Measurements from ENCODE around the gene SGK1. TPM values are rescaled to one million over a fixed set of nuclear protein-coding genes. Genes with fewer than 3 reads are reported as not detected.

Gene SGK1
- total and polyA plus RNA-seq, 12 donors = 86.0 to 685 (median 192) TPM

GRCh38 chr6:134147034-134147533, 170.8 kb downstream of the SGK1 start:
- 88 to 97% (median 94%) methylated on average over 9 of the region's 9 CpGs for WGBS, 4 donors
- H3K27ac ChIP-seq = no peak overlapping the region
- intact Hi-C loops (cut with DNase I) = no loop called here
- no peak for DNase-seq
- H3K4me3 ChIP-seq = no peak overlapping the region
- H3K4me1 ChIP-seq (replicated peaks in 1 of 2) = no peaks in the 10 kb centered on the region
- H3K36me3 ChIP-seq (replicated peaks in 1 of 2) = no peaks in the 10 kb centered on the region
- TF ChIP-seq POLR2A (IDR thresholded peaks at IDR 0.05) (no peak), CTCF (IDR thresholded peaks at IDR 0.05) (no peak)
- no peaks in the 10 kb centered on the region for H3K9me3 ChIP-seq (replicated peaks in 1 of 3)
- H3K27me3 ChIP-seq = no peaks in the 10 kb centered on the region

GRCh38 chr6:134146268-134147033, 171.5 kb downstream of the SGK1 start:
- intact Hi-C loops (cut with DNase I) = no loop called here
- 79 to 91% (median 85%) methylated on average over 7 of the region's 7 CpGs for WGBS, 4 donors
- no peak for DNase-seq
- H3K4me3 ChIP-seq = no peak overlapping the region
- no peaks in the 10 kb centered on the region for H3K27me3 ChIP-seq
- no peaks in the 10 kb centered on the region for H3K9me3 ChIP-seq (replicated peaks in 1 of 3)
- TF ChIP-seq POLR2A (IDR thresholded peaks at IDR 0.05) (no peak), CTCF (IDR thresholded peaks at IDR 0.05) (no peak)
- no peaks in the 10 kb centered on the region for H3K4me1 ChIP-seq (replicated peaks in 1 of 2)
- no peaks in the 10 kb centered on the region for H3K36me3 ChIP-seq (replicated peaks in 1 of 2)
- H3K27ac ChIP-seq = no peak overlapping the region

GRCh38 chr6:134145786-134146185, 172.1 kb downstream of the SGK1 start:
- Histone ChIP-seq H3K27ac (no peak overlapping the region), H3K4me1 (replicated peaks in 1 of 2) (no peaks in the 10 kb centered on the region), H3K9me3 (replicated peaks in 1 of 3) (no peaks in the 10 kb centered on the region), H3K36me3 (replicated peaks in 1 of 2) (no peaks in the 10 kb centered on the region), H3K4me3 (no peak overlapping the region), H3K27me3 (no peaks in the 10 kb centered on the region)
- peak in 1 of 7 donors; percentile 17 for DNase-seq
- 55 to 64% (median 59%) methylated on average over 5 of the region's 5 CpGs for WGBS, 4 donors
- TF ChIP-seq POLR2A (IDR thresholded peaks at IDR 0.05) (no peak), CTCF (IDR thresholded peaks at IDR 0.05) (no peak)
- intact Hi-C loops (cut with DNase I) = no loop called here

GRCh38 chr6:134138226-134138975, 179.5 kb downstream of the SGK1 start:
- no peaks in the 10 kb centered on the region for H3K9me3 ChIP-seq (replicated peaks in 1 of 3)
- no peak overlapping the region for H3K4me3 ChIP-seq
- no peak overlapping the region for H3K27ac ChIP-seq
- no peak for DNase-seq
- H3K27me3 ChIP-seq = no peaks in the 10 kb centered on the region
- intact Hi-C loops (cut with DNase I) = no loop called here
- H3K36me3 ChIP-seq (replicated peaks in 1 of 2) = no peaks in the 10 kb centered on the region
- TF ChIP-seq POLR2A (IDR thresholded peaks at IDR 0.05) = no peak
- no peak for TF ChIP-seq CTCF (IDR thresholded peaks at IDR 0.05)
- no peaks in the 10 kb centered on the region for H3K4me1 ChIP-seq (replicated peaks in 1 of 2)
- WGBS, 4 donors = 53 to 65% (median 64%) methylated on average over 3 of the region's 3 CpGs
